HCT116 (cell line): ENCODE results near the gene LHX2. TPM values are rescaled to one million over a fixed set of nuclear protein-coding genes. Genes with fewer than 3 reads are reported as not detected.

Experiments
- ATAC-seq: fragments of 200-7000 bp; cut with Tn5 transposase; 2 replicates; pipeline ENCODE4 v1.9.1; 2020; ENCODE audit warnings: mild to moderate bottlenecking, moderate library complexity
- BruUV-seq: library from RNA; stranded (reverse); fragments of 400-500 nt; replicated peaks from 2 replicates; lab custom pipeline; 2021; lab: Mats Ljungman, UMichigan
- CTCF ChIA-PET: fragments of 300-600 bp; sonication (Branson Sonifier 250); formaldehyde crosslinking; loops from one replicate; lab custom pipeline; 2021; ENCODE audit warnings: antibody characterized with exemption; lab: Charles Lee
- POLR2A ChIA-PET: fragments of 300-600, 350-600 bp; sonication (Branson Sonifier 250); formaldehyde crosslinking; loops from one replicate; lab custom pipeline; 2021; ENCODE audit warnings: antibody characterized with exemption; lab: Charles Lee
- RAD21 ChIA-PET, 2 experiments: fragments of 300-600 bp; sonication (Branson Sonifier 250); formaldehyde crosslinking; loops; one replicate each; lab custom pipeline; 2023; ENCODE audit warnings: low total read pairs in 2 of 2; ENCODE audit not compliant: uncharacterized antibody in 2 of 2, unreplicated experiment in 2 of 2, low non-redundant PET in 1 of 2; lab: Charles Lee
- DNase-seq: peaks from one replicate; pipeline ENCODE4 v3.0.0-alpha.2; 2010; ENCODE audit warnings: low read depth, low spot score
- H2AFZ ChIP-seq: fragments of 200-600 bp; shearing (Covaris generic), sonication (generic); 2 replicates; pipeline ENCODE4 v1.6.1; 2017; ENCODE audit warnings: low read depth, mixed run types, mixed read lengths, antibody characterized with exemption, low read length; ENCODE audit not compliant: poor library complexity, severe bottlenecking
- H3K27ac ChIP-seq: 2 replicates; pipeline ENCODE4 v1.5.1; 2012; ENCODE audit warnings: low read depth, low read length
- H3K27me3 ChIP-seq: fragments of 200-600 bp; sonication (generic); 2 replicates; pipeline ENCODE4 v1.6.1; 2016; ENCODE audit warnings: mixed run types, low read length, mixed read lengths; ENCODE audit not compliant: insufficient read depth
- H3K36me3 ChIP-seq, 2 experiments: fragments of 200-500 bp in 1 of 2; fragments of 200-600 bp in 1 of 2; sonication (Bioruptor generic) in 1 of 2; sonication (generic) in 1 of 2; 2 replicates each; pipeline versions ENCODE4 v1.5.1 to v1.6.1; 2014 to 2016; ENCODE audit warnings: low read length in 2 of 2, inconsistent platforms in 1 of 2, mixed read lengths in 1 of 2, mixed run types in 1 of 2; ENCODE audit not compliant: insufficient read depth in 2 of 2, control insufficient read depth in 1 of 2
- H3K4me1 ChIP-seq, 2 experiments: fragments of 200-600 bp in 1 of 2; sonication (generic) in 1 of 2; 2 replicates each; pipeline versions ENCODE4 v1.5.1 to v1.6.1; 2012 to 2017; ENCODE audit warnings: low read length in 2 of 2, inconsistent platforms in 1 of 2, mild to moderate bottlenecking in 1 of 2, mixed read lengths in 1 of 2, mixed run types in 1 of 2, moderate library complexity in 1 of 2; ENCODE audit not compliant: insufficient read depth in 2 of 2, control insufficient read depth in 1 of 2
- H3K4me2 ChIP-seq: fragments of 200-600 bp; sonication (generic); 2 replicates; pipeline ENCODE4 v1.6.1; 2017; ENCODE audit warnings: mixed run types, low read length, mixed read lengths
- H3K4me3 ChIP-seq, 2 experiments: fragments of 200-600 bp in 1 of 2; sonication (generic) in 1 of 2; replicated peaks in 1 of 2; 2 replicates each; pipeline ENCODE4 v1.5.1; 2011 to 2016; ENCODE audit warnings: low read length in 2 of 2, control low read depth in 1 of 2, low read depth in 1 of 2, mild to moderate bottlenecking in 1 of 2, mixed read lengths in 1 of 2, mixed run types in 1 of 2
- H3K79me2 ChIP-seq: fragments of 200-600 bp; sonication (generic); 2 replicates; pipeline ENCODE4 v1.6.1; 2017; ENCODE audit warnings: mild to moderate bottlenecking, mixed run types, low read length, moderate library complexity, mixed read lengths; ENCODE audit not compliant: insufficient read depth
- H3K9ac ChIP-seq: fragments of 200-600 bp; sonication (generic); 2 replicates; pipeline ENCODE4 v1.6.1; 2016; ENCODE audit warnings: low read length, mixed read lengths
- H3K9me2 ChIP-seq: fragments of 200-600 bp; sonication (generic), shearing (Covaris generic); 2 replicates; pipeline ENCODE4 v1.6.1; 2017; ENCODE audit warnings: mixed run types, mild to moderate bottlenecking, moderate library complexity; ENCODE audit not compliant: insufficient read depth
- H3K9me3 ChIP-seq, 2 experiments: fragments of 200-500 bp in 1 of 2; fragments of 200-600 bp in 1 of 2; sonication (Bioruptor generic) in 1 of 2; sonication (generic) in 1 of 2; 2 replicates each; pipeline ENCODE4 v1.6.1; 2014 to 2017; ENCODE audit warnings: low read length in 2 of 2, mixed read lengths in 2 of 2, inconsistent platforms in 1 of 2, low read depth in 1 of 2, mild to moderate bottlenecking in 1 of 2, mixed run types in 1 of 2, moderate library complexity in 1 of 2; ENCODE audit not compliant: control insufficient read depth in 1 of 2, insufficient read depth in 1 of 2
- H4K20me1 ChIP-seq: fragments of 200-600 bp; sonication (generic), shearing (Covaris generic); 2 replicates; pipeline ENCODE4 v1.6.1; 2017; ENCODE audit warnings: mixed run types, mild to moderate bottlenecking, moderate library complexity; ENCODE audit not compliant: insufficient read depth
- CTCF ChIP-seq, 3 experiments: fragments of 200-600 bp in 1 of 3; sonication (generic) in 1 of 3; IDR thresholded peaks in 2 of 3; conservative IDR thresholded peaks in 1 of 3; 2 replicates each; pipeline ENCODE4 v1.5.1; 2012 to 2017; ENCODE audit warnings: low read depth in 2 of 3, low read length in 2 of 3, antibody characterized with exemption in 1 of 3, borderline replicate concordance in 1 of 3, control low read depth in 1 of 3, mild to moderate bottlenecking in 1 of 3, mixed read lengths in 1 of 3, mixed run types in 1 of 3, moderate library complexity in 1 of 3; ENCODE audit not compliant: insufficient read depth in 1 of 3
- EZH2 ChIP-seq: fragments of 200-600 bp; sonication (generic); IDR thresholded peaks from 2 replicates; pipeline ENCODE4 v1.6.1; 2017; ENCODE audit warnings: antibody characterized with exemption, mixed run types
- EZH2phosphoT487 ChIP-seq: fragments of 200-600 bp; IDR thresholded peaks from 2 replicates; pipeline ENCODE4 v1.6.1; 2018; ENCODE audit warnings: antibody characterized with exemption, borderline replicate concordance
- FOSL1 ChIP-seq: IDR thresholded peaks from 2 replicates; pipeline ENCODE4 v1.6.1; 2012; ENCODE audit warnings: low read depth
- POLR2A ChIP-seq: IDR thresholded peaks from 2 replicates; pipeline ENCODE4 v1.7.0; 2011; ENCODE audit warnings: borderline replicate concordance; ENCODE audit not compliant: insufficient read depth, insufficient read length; ENCODE audit errors: extremely low read depth
- POLR2AphosphoS5 ChIP-seq: IDR thresholded peaks from 2 replicates; pipeline ENCODE4 v1.6.1; 2011; ENCODE audit warnings: mild to moderate bottlenecking, low read depth, low read length, moderate library complexity
- REST ChIP-seq: IDR thresholded peaks from 2 replicates; pipeline ENCODE4 v1.6.1; 2012; ENCODE audit warnings: low read depth
- SIN3A ChIP-seq: IDR thresholded peaks from 2 replicates; pipeline ENCODE4 v1.6.1; 2012; ENCODE audit warnings: low read depth
- SP1 ChIP-seq: IDR thresholded peaks from 2 replicates; pipeline ENCODE4 v1.6.1; 2012; ENCODE audit warnings: low read depth
- SRF ChIP-seq: IDR thresholded peaks from 2 replicates; pipeline ENCODE4 v1.6.1; 2012; ENCODE audit warnings: low read depth
- YY1 ChIP-seq: IDR thresholded peaks from 2 replicates; pipeline ENCODE4 v1.6.1; 2011; ENCODE audit warnings: low read length, low read depth, moderate library complexity, mild to moderate bottlenecking; ENCODE audit not compliant: insufficient replicate concordance; ENCODE audit errors: extremely low read depth
- ZBTB33 ChIP-seq: IDR thresholded peaks from 2 replicates; pipeline ENCODE4 v1.6.1; 2011; ENCODE audit warnings: mild to moderate bottlenecking, low read length, moderate library complexity; ENCODE audit not compliant: insufficient replicate concordance; ENCODE audit errors: extremely low read depth
- ZFX ChIP-seq: fragments of 450-650 bp; IDR thresholded peaks from 2 replicates; pipeline ENCODE4 v1.6.1; 2017
- intact Hi-C: fragments of 100-400 bp; cut with micrococcal nuclease; formaldehyde crosslinking; loops from 2 replicates; pipeline ENCODE4 v1.10.0; 2022
- total RNA-seq: library from RNA; stranded (reverse); gene quantifications from one replicate; pipeline ENCODE4 v1.2.1, GENCODE V29; 2021; ENCODE audit not compliant: unreplicated experiment

The LHX2 gene
- total RNA-seq, 1 experiment from 2014 or later = 10.2 TPM

GRCh38 chr9:124075761-124076160 is 64.2 kb downstream of the LHX2 start:
- H3K79me2 ChIP-seq = no peaks in the 10 kb centered on the region
- peaks cover 22 to 46% of the 10 kb centered on the region in 2 experiments for H3K4me1 ChIP-seq
- no peak overlapping the region for H3K4me3 ChIP-seq
- ATAC-seq (no peak), DNase-seq (no peak)
- H3K27ac ChIP-seq = no peak overlapping the region
- no peaks in the 10 kb centered on the region for H3K9me3 ChIP-seq
- CTCF ChIA-PET = no interaction called here
- no peak for TF ChIP-seq ZFX
- no peak for TF ChIP-seq SIN3A
- TF ChIP-seq EZH2 = no peak
- no peak for TF ChIP-seq POLR2A
- TF ChIP-seq FOSL1 = no peak
- no peak for TF ChIP-seq POLR2AphosphoS5
- no peak for TF ChIP-seq YY1
- no peak for TF ChIP-seq CTCF (IDR thresholded peaks at IDR 0.05 in 2 of 3, conservative IDR thresholded peaks at IDR 0.05 in 1 of 3; ENCODE audit: borderline replicate concordance in 1 of 3, insufficient read depth in 1 of 3, low read depth in 2 of 3, low read length in 2 of 3)
- TF ChIP-seq SRF = no peak
- TF ChIP-seq SP1 = no peak
- TF ChIP-seq REST = no peak
- TF ChIP-seq EZH2phosphoT487 = no peak
- no peak for TF ChIP-seq ZBTB33
- H3K9me2 ChIP-seq = no peaks in the 10 kb centered on the region
- no peaks in the 10 kb centered on the region for H3K36me3 ChIP-seq
- intact Hi-C loops = no loop called here
- 0 out of 2 replicates have a peak overlapping the region, but pooled peaks have one; percentile 8 for H3K4me2 ChIP-seq
- BruUV-seq = no TSS peak
- H2AFZ ChIP-seq = peak overlapping the region; percentile 48
- no peaks in the 10 kb centered on the region for H3K27me3 ChIP-seq
- POLR2A ChIA-PET = no interaction called here
- RAD21 ChIA-PET = no interaction called here
- no peak overlapping the region for H3K9ac ChIP-seq
- no peaks in the 10 kb centered on the region for H4K20me1 ChIP-seq
